Common myeloid progenitor, CD34-positive (primary cell): ENCODE measurements around the gene RAB25.

Experiments used
- CTCF ChIA-PET: fragments of 350-600 bp; sonication (Branson Sonifier 250); formaldehyde crosslinking; loops from one replicate; lab custom pipeline; 2021; ENCODE audit warnings: antibody characterized with exemption; lab: Charles Lee
- POLR2A ChIA-PET: fragments of 350-600 bp; sonication (Branson Sonifier 250); formaldehyde crosslinking; loops from one replicate; lab custom pipeline; 2021; ENCODE audit warnings: antibody characterized with exemption; lab: Charles Lee
- DNase-seq, 3 donors: peaks; one replicate each; pipeline versions ENCODE4 v3.0.0 to v3.0.0-alpha.2; 2013
- H3K27ac ChIP-seq, 2 experiments: 1 replicate in 1 of 2; 2 replicates in 1 of 2; pipeline ENCODE4 v1.7.0; 2013; ENCODE audit warnings: inconsistent platforms in 2 of 2, low read length in 2 of 2, mild to moderate bottlenecking in 2 of 2, low read depth in 1 of 2, moderate library complexity in 1 of 2; ENCODE audit not compliant: severe bottlenecking in 2 of 2, insufficient read depth in 1 of 2, poor library complexity in 1 of 2
- H3K27me3 ChIP-seq, 5 experiments: replicated peaks in 2 of 5; 1 replicate in 3 of 5; 2 replicates in 2 of 5; pipeline versions ENCODE4 v1.6.1 to v1.7.0; 2013; ENCODE audit warnings: low read length in 4 of 5, mild to moderate bottlenecking in 2 of 5, moderate library complexity in 2 of 5, inconsistent platforms in 1 of 5; ENCODE audit not compliant: insufficient read depth in 5 of 5, control insufficient read depth in 4 of 5
- H3K36me3 ChIP-seq, 4 experiments: 1 replicate in 2 of 4; 2 replicates in 2 of 4; pipeline versions ENCODE4 v1.6.1 to v1.7.0; 2013; ENCODE audit warnings: low read length in 3 of 4, control low read depth in 1 of 4, mild to moderate bottlenecking in 1 of 4; ENCODE audit not compliant: control insufficient read depth in 4 of 4, insufficient read depth in 4 of 4
- H3K4me1 ChIP-seq, 4 experiments: 1 replicate in 3 of 4; 2 replicates in 1 of 4; pipeline versions ENCODE4 v1.6.1 to v1.7.1; 2013; ENCODE audit warnings: low read length in 3 of 4, mild to moderate bottlenecking in 3 of 4, control low read depth in 1 of 4, inconsistent platforms in 1 of 4, moderate library complexity in 1 of 4; ENCODE audit not compliant: control insufficient read depth in 4 of 4, insufficient read depth in 4 of 4; ENCODE audit errors: control extremely low read depth in 1 of 4
- H3K4me3 ChIP-seq, 7 experiments: 1 replicate in 4 of 7; 2 replicates in 3 of 7; pipeline versions ENCODE4 v1.5.1 to v1.7.0; 2013; ENCODE audit warnings: mild to moderate bottlenecking in 7 of 7, low read length in 6 of 7, moderate library complexity in 6 of 7, inconsistent platforms in 2 of 7, low read depth in 2 of 7, control low read depth in 1 of 7; ENCODE audit not compliant: insufficient read depth in 4 of 7, control insufficient read depth in 1 of 7; ENCODE audit errors: extremely low read depth in 1 of 7
- H3K9me3 ChIP-seq, 5 experiments: 1 replicate in 4 of 5; 2 replicates in 1 of 5; pipeline versions ENCODE4 v1.6.1 to v1.7.1; 2013; ENCODE audit warnings: low read length in 4 of 5, mild to moderate bottlenecking in 2 of 5, inconsistent platforms in 1 of 5, low read depth in 1 of 5, moderate library complexity in 1 of 5; ENCODE audit not compliant: control insufficient read depth in 4 of 5, insufficient read depth in 2 of 5; ENCODE audit errors: control extremely low read depth in 1 of 5
- WGBS: methylation state at CpG from one replicate; pipeline ENCODE4 v1.1.5; 2013; ENCODE audit not compliant: insufficient coverage; 5-methylcytosine and 5-hydroxymethylcytosine counted together

RAB25 gene

GRCh38 chr1:156045076-156045475 is 15.9 kb upstream of the RAB25 start:
- H3K27me3 ChIP-seq, result no peaks in the 10 kb centered on the region
- POLR2A ChIA-PET, result interaction anchor here (1.0 kb wide), 1 partner anchor 8 kb away, joined by 3 read pairs; the partner anchor contains the start of gene UBQLN4
- no peak for DNase-seq
- CTCF ChIA-PET, result interaction anchor here (1.0 kb wide), 1 partner anchor 17 kb away, joined by 3 read pairs; no protein-coding TSS in a partner anchor
- H3K9me3 ChIP-seq, result no peaks in the 10 kb centered on the region
- H3K36me3 ChIP-seq, result peaks cover 12 to 68% (median 49%) of the 10 kb centered on the region in 4 experiments
- H3K4me3 ChIP-seq, result no peak overlapping the region
- H3K4me1 ChIP-seq, result no peaks in the 10 kb centered on the region
- 93% methylated on average over 4 of the region's 4 CpGs for WGBS
- peak overlapping the region in 1 of 2 experiments; percentile 2 for H3K27ac ChIP-seq

GRCh38 chr1:156048663-156049258 is 12.2 kb upstream of the RAB25 start:
- no peaks in the 10 kb centered on the region for H3K9me3 ChIP-seq
- H3K36me3 ChIP-seq, result peaks cover 10 to 46% (median 28%) of the 10 kb centered on the region in 4 experiments
- 100% methylated on average over 2 of the region's 3 CpGs for WGBS
- H3K4me1 ChIP-seq, result peaks cover 0 to 7% (median 4%) of the 10 kb centered on the region in 4 experiments
- POLR2A ChIA-PET, result no interaction called here
- no peak overlapping the region for H3K4me3 ChIP-seq
- no peak for DNase-seq
- CTCF ChIA-PET, result interaction anchor here (0.9 to 1.5 kb wide), 4 partner anchors 23 to 34 kb away, joined by 3 to 4 read pairs (median 3); no protein-coding TSS in a partner anchor
- no peak overlapping the region for H3K27ac ChIP-seq
- H3K27me3 ChIP-seq, result no peaks in the 10 kb centered on the region

- Histone ChIP-seq H3K9me3 (no peaks in the 10 kb centered on the region), H3K27ac (no peak overlapping the region), H3K4me1 (peaks cover 5 to 18% (median 11%) of the 10 kb centered on the region in 4 experiments), H3K4me3 (no peak overlapping the region), H3K36me3 (peaks cover 7 to 33% (median 24%) of the 10 kb centered on the region in 4 experiments), H3K27me3 (no peaks in the 10 kb centered on the region)
- POLR2A ChIA-PET, result no interaction called here
- no peak for DNase-seq
- 96% methylated on average over 4 of the region's 4 CpGs for WGBS
- CTCF ChIA-PET, result interaction anchor here (1.0 to 1.9 kb wide), 3 partner anchors 16 to 25 kb away, joined by 3 to 6 read pairs (median 3); no protein-coding TSS in a partner anchor
These were observed 10.6 kb upstream of the RAB25 start for GRCh38 chr1:156050376-156050775.

- H3K27ac ChIP-seq, result no peak overlapping the region
- no CpG with 5 or more reads among the region's 7 CpGs for WGBS
- H3K36me3 ChIP-seq, result peaks cover 5 to 33% (median 24%) of the 10 kb centered on the region in 4 experiments
- H3K4me3 ChIP-seq, result no peak overlapping the region
- no peaks in the 10 kb centered on the region for H3K27me3 ChIP-seq
- no peaks in the 10 kb centered on the region for H3K9me3 ChIP-seq
- POLR2A ChIA-PET, result interaction anchor here (0.5 to 0.7 kb wide), 2 partner anchors 12 to 59 kb away, joined by 3 read pairs; no protein-coding TSS in a partner anchor
- CTCF ChIA-PET, result interaction anchor here (0.9 to 1.9 kb wide), 5 partner anchors 10 to 113 kb away, joined by 3 to 6 read pairs (median 4); partner anchors contain the start of gene RAB25
- H3K4me1 ChIP-seq, result peaks cover 8 to 25% (median 19%) of the 10 kb centered on the region in 4 experiments
- no peak for DNase-seq
These were observed 9.8 kb upstream of the RAB25 start for GRCh38 chr1:156051011-156051725.

DNA sequence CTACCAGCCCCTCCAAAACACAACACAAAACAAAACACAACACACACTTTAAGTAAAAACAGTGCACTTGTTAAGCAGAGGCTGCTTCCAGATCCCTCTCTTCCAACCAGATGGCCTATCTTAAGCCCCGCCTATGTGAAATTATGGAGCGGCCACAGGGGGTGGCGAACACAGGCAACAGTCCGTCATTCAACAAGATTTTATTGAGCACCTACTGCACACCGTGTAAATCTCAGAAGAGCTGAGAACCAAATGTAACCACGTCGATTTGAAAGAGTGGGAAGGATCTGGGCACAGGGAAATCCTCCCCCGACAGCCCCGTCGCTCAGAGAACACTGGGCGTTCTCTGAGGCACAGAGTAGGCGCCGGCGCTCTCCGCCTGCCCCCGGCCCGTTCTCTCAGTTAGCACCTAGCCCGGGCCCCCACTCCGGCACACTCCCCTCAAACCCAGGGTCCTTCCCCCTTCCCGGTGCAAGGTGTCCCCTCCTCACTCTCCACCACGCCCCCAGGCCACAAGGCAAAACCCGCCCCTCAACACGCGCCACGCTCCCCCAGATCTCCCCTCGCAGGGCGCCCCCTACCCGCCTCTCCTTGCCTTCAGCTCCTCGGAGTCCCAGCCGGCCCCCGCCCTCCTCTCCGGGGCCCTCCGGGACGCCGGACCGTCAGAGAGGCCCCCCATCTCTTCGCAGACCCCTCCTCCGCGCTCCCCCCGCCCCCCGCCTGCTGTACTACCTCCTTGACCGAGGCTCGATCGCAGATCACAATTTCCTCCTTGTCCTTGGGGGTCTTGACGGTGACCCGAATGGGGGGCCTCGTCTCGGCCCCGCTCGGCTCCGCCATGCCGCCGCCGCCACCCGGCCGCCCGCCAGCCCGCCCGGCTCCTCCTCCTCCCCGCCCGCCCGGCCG is 7.8 kb upstream of the RAB25 start:
- H3K9me3 ChIP-seq, result no peaks in the 10 kb centered on the region
- POLR2A ChIA-PET, result interaction anchor here (0.6 to 1.3 kb wide), 4 partner anchors 8 to 119 kb away, joined by 3 to 4 read pairs (median 4); partner anchors contain the start of gene KHDC4
- no peaks in the 10 kb centered on the region for H3K27me3 ChIP-seq
- under 1% methylated on average over 23 of the region's 63 CpGs for WGBS
- CTCF ChIA-PET, result interaction anchor here (1.4 to 1.5 kb wide), 3 partner anchors 15 to 22 kb away, joined by 3 read pairs; no protein-coding TSS in a partner anchor
- peak overlapping the region; percentile 40 to 93 (median 84) for H3K4me3 ChIP-seq
- peak; percentile 82 to 89 (median 87) for DNase-seq
- peaks cover 8 to 31% (median 22%) of the 10 kb centered on the region in 4 experiments for H3K4me1 ChIP-seq
- peaks cover 5 to 43% (median 27%) of the 10 kb centered on the region in 4 experiments for H3K36me3 ChIP-seq
- H3K27ac ChIP-seq, result peak overlapping the region in 1 of 2 experiments; percentile 54

- DNase-seq, result peak; percentile 86 to 93 (median 92)
- POLR2A ChIA-PET, result interaction anchor here (0.6 to 1.3 kb wide), 4 partner anchors 9 to 120 kb away, joined by 3 to 4 read pairs (median 4); partner anchors contain the start of gene KHDC4
These were observed 7.0 kb upstream of the RAB25 start, which contains the start of gene UBQLN4 for GRCh38 chr1:156053768-156054499. Gene UBQLN4 (minus strand): TSS chr1:156053798. CDS start chr1:156053701, 97 bp downstream.

More at GRCh38 chr1:156053768-156054499, 7.0 kb upstream of the RAB25 start, which contains the start of gene UBQLN4:
- CTCF ChIA-PET, result interaction anchor here (0.9 to 1.4 kb wide), 5 partner anchors 9 to 29 kb away, joined by 3 to 6 read pairs (median 3); no protein-coding TSS in a partner anchor
- Histone ChIP-seq H3K4me1 (peaks cover 8 to 31% (median 22%) of the 10 kb centered on the region in 4 experiments), H3K4me3 (peak within 1 kb of the TSS; percentile 84 to 99 (median 95)), H3K27me3 (no peaks in the 10 kb centered on the region), H3K36me3 (peaks cover 5 to 43% (median 21%) of the 10 kb centered on the region in 4 experiments), H3K27ac (peak within 1 kb of the TSS; percentile 68 to 92), H3K9me3 (no peaks in the 10 kb centered on the region)
- WGBS, result 0% methylated on average over 31 of the region's 49 CpGs
